ENCODE measurements around the gene KIAA0586.

- no peak for TF ChIP-seq CTCF (IDR thresholded peaks at IDR 0.05; ENCODE audit: low read length)
- no peak for TF ChIP-seq EZH2 (optimal IDR thresholded peaks at IDR 0.05; ENCODE audit: low read depth, low read length)
- no peak for TF ChIP-seq EZH2phosphoT487 (IDR thresholded peaks at IDR 0.05; ENCODE audit: low read length)
These were observed 138.3 kb downstream of the KIAA0586 start for GRCh38 chr14:58565832-58566231.
